ENCODE data around the gene PTGFRN. TPM values are rescaled to one million over a fixed set of nuclear protein-coding genes. Genes with fewer than 3 reads are reported as not detected.
"Not testable (repeated sequence)": the region's sequence is repeated elsewhere in the genome, so short reads cannot be mapped to it uniquely, and the experiment has no call there.

The PTGFRN gene
- total and polyA plus RNA-seq, 2 of the 13 experiments (the other 11 are each of a cell fraction or from before 2014, with no cell fraction given) = 3.3 to 11.3 TPM

DNA sequence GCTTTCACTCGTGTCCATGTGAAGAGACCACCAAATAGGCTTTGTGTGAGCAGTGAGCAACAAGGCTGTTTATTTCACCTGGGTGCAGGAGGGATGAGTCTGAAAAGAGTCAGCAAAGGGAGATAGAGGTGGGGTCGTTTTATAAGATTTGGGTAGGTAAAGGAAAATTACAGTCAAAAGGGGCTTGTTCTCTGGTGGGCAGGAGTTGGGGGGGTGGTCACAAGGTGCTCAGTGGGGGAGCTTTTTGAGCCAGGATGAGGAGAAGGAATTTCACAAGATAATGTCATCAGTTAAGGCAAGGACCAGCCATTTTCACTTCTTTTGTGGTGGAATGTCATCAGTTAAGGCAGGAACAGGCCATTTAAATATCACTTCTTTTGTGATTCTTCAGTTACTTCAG, 49.5 kb upstream of the PTGFRN start:
- H3K4me3 ChIP-seq (replicated peaks in 1 of 3; ENCODE audit: insufficient read depth in 1 of 3, low read depth in 2 of 3, low read length in 3 of 3); H2AFZ ChIP-seq (ENCODE audit: low read length); FAIRE-seq; ATAC-seq; H3K79me2 ChIP-seq (ENCODE audit: insufficient read depth, low read length); intact Hi-C loops (cut with micrococcal nuclease; ENCODE audit: unreplicated experiment); H3K4me2 ChIP-seq (ENCODE audit: low read depth, low read length); H3K4me1 ChIP-seq (ENCODE audit: insufficient read depth, low read length); in situ Hi-C loops (cut with HindIII; ENCODE audit: extremely low pct_ligation_motif_present, low pct_unique_long_range_greater_than_20kb); DNase-seq (ENCODE audit: low spot score); H4K20me1 ChIP-seq (ENCODE audit: insufficient read depth, low read length); H3K9ac ChIP-seq (ENCODE audit: insufficient read depth, low read depth, low read length); H3K27me3 ChIP-seq (ENCODE audit: control insufficient read depth in 1 of 2, insufficient read depth in 2 of 2, low read length in 2 of 2); H3K36me3 ChIP-seq (replicated peaks in 1 of 2; ENCODE audit: control insufficient read depth in 1 of 2, insufficient read depth in 2 of 2, low read length in 2 of 2); POLR2A ChIA-PET; H3K9me3 ChIP-seq (ENCODE audit: low read length); BruUV-seq (replicated peaks); CTCF ChIA-PET (ENCODE audit: low intra/inter-chr PET ratio, low total read pairs); H3K27ac ChIP-seq (ENCODE audit: extremely low read length, insufficient read depth, low read length): not testable (repeated sequence)
- 1% methylated on average over 2 of the region's 2 CpGs for WGBS (ENCODE audit: low lambda C conversion rate)

- DNase-seq (ENCODE audit: low spot score) (no peak), FAIRE-seq (no peak), ATAC-seq (no peak)
- TF ChIP-seq ZNF75D (CRISPR knock-in tag; IDR thresholded peaks at IDR 0.05; ENCODE audit: borderline replicate concordance) = no peak
- 0 out of 2 replicates have a peak, but pooled peaks have one; percentile 11 for TF ChIP-seq CTCF (CRISPR knock-in tag; IDR thresholded peaks at IDR 0.05)
- no peak overlapping the region for H3K9ac ChIP-seq (ENCODE audit: insufficient read depth, low read depth, low read length)
- intact Hi-C loops (cut with micrococcal nuclease; ENCODE audit: unreplicated experiment) (no loop called here), in situ Hi-C loops (cut with HindIII; ENCODE audit: extremely low pct_ligation_motif_present, low pct_unique_long_range_greater_than_20kb) (no loop called here)
- no peak overlapping the region for H3K4me2 ChIP-seq (ENCODE audit: low read depth, low read length)
- BruUV-seq (replicated peaks) = no TSS peak
- WGBS (ENCODE audit: low lambda C conversion rate) = 24% methylated on average over 3 of the region's 3 CpGs
- no peaks in the 10 kb centered on the region for H4K20me1 ChIP-seq (ENCODE audit: insufficient read depth, low read length)
- no peaks in the 10 kb centered on the region for H3K79me2 ChIP-seq (ENCODE audit: insufficient read depth, low read length)
- H2AFZ ChIP-seq (ENCODE audit: low read length) = no peak overlapping the region
- ChIA-PET POLR2A (no interaction called here), CTCF (ENCODE audit: low intra/inter-chr PET ratio, low total read pairs) (no interaction called here)
- no peak overlapping the region for H3K4me3 ChIP-seq (replicated peaks in 1 of 3; ENCODE audit: insufficient read depth in 1 of 3, low read depth in 2 of 3, low read length in 3 of 3)
- no peaks in the 10 kb centered on the region for H3K36me3 ChIP-seq (replicated peaks in 1 of 2; ENCODE audit: control insufficient read depth in 1 of 2, insufficient read depth in 2 of 2, low read length in 2 of 2)
- no peaks in the 10 kb centered on the region for H3K27me3 ChIP-seq (ENCODE audit: control insufficient read depth in 1 of 2, insufficient read depth in 2 of 2, low read length in 2 of 2)
- H3K27ac ChIP-seq (ENCODE audit: extremely low read length, insufficient read depth, low read length) = no peak overlapping the region
- H3K9me3 ChIP-seq (ENCODE audit: low read length) = no peaks in the 10 kb centered on the region
- H3K4me1 ChIP-seq (ENCODE audit: insufficient read depth, low read length) = no peaks in the 10 kb centered on the region
Observed at GRCh38 chr1:116861137-116861536, 48.6 kb upstream of the PTGFRN start.

GRCh38 chr1:116863031-116863430, 46.7 kb upstream of the PTGFRN start:
- BruUV-seq (replicated peaks); H3K4me2 ChIP-seq (ENCODE audit: low read depth, low read length); H3K4me1 ChIP-seq (ENCODE audit: insufficient read depth, low read length); H3K9ac ChIP-seq (ENCODE audit: insufficient read depth, low read depth, low read length); H3K36me3 ChIP-seq (replicated peaks in 1 of 2; ENCODE audit: control insufficient read depth in 1 of 2, insufficient read depth in 2 of 2, low read length in 2 of 2); H3K79me2 ChIP-seq (ENCODE audit: insufficient read depth, low read length); H3K27ac ChIP-seq (ENCODE audit: extremely low read length, insufficient read depth, low read length); H3K27me3 ChIP-seq (ENCODE audit: control insufficient read depth in 1 of 2, insufficient read depth in 2 of 2, low read length in 2 of 2); intact Hi-C loops (cut with micrococcal nuclease; ENCODE audit: unreplicated experiment); in situ Hi-C loops (cut with HindIII; ENCODE audit: extremely low pct_ligation_motif_present, low pct_unique_long_range_greater_than_20kb); CTCF ChIA-PET (ENCODE audit: low intra/inter-chr PET ratio, low total read pairs); POLR2A ChIA-PET; DNase-seq (ENCODE audit: low spot score); H3K9me3 ChIP-seq (ENCODE audit: low read length); H3K4me3 ChIP-seq (replicated peaks in 1 of 3; ENCODE audit: insufficient read depth in 1 of 3, low read depth in 2 of 3, low read length in 3 of 3); H2AFZ ChIP-seq (ENCODE audit: low read length); H4K20me1 ChIP-seq (ENCODE audit: insufficient read depth, low read length); ATAC-seq; FAIRE-seq: not testable (repeated sequence)
- WGBS (ENCODE audit: low lambda C conversion rate) = 0% methylated on average over 3 of the region's 3 CpGs

- H3K9me3 ChIP-seq (ENCODE audit: low read length); H2AFZ ChIP-seq (ENCODE audit: low read length); H3K27ac ChIP-seq (ENCODE audit: extremely low read length, insufficient read depth, low read length); intact Hi-C loops (cut with micrococcal nuclease; ENCODE audit: unreplicated experiment); CTCF ChIA-PET (ENCODE audit: low intra/inter-chr PET ratio, low total read pairs); H3K27me3 ChIP-seq (ENCODE audit: control insufficient read depth in 1 of 2, insufficient read depth in 2 of 2, low read length in 2 of 2); ATAC-seq; H3K4me1 ChIP-seq (ENCODE audit: insufficient read depth, low read length); H3K9ac ChIP-seq (ENCODE audit: insufficient read depth, low read depth, low read length); H3K4me3 ChIP-seq (replicated peaks in 1 of 3; ENCODE audit: insufficient read depth in 1 of 3, low read depth in 2 of 3, low read length in 3 of 3); in situ Hi-C loops (cut with HindIII; ENCODE audit: extremely low pct_ligation_motif_present, low pct_unique_long_range_greater_than_20kb); FAIRE-seq; DNase-seq (ENCODE audit: low spot score); BruUV-seq (replicated peaks); H3K4me2 ChIP-seq (ENCODE audit: low read depth, low read length); POLR2A ChIA-PET; H3K36me3 ChIP-seq (replicated peaks in 1 of 2; ENCODE audit: control insufficient read depth in 1 of 2, insufficient read depth in 2 of 2, low read length in 2 of 2); H4K20me1 ChIP-seq (ENCODE audit: insufficient read depth, low read length); H3K79me2 ChIP-seq (ENCODE audit: insufficient read depth, low read length): not testable (repeated sequence)
- WGBS (ENCODE audit: low lambda C conversion rate) = 0% methylated on average over 2 of the region's 2 CpGs
Observed at GRCh38 chr1:116866478-116866877, 43.2 kb upstream of the PTGFRN start.

Measured in HepG2 (cell line).